Measurements from ENCODE around the gene NBPF20.
"Not testable (repeated sequence)": the region's sequence is repeated elsewhere in the genome, so short reads cannot be mapped to it uniquely, and the experiment has no call there.

The NBPF20 gene, protein sequence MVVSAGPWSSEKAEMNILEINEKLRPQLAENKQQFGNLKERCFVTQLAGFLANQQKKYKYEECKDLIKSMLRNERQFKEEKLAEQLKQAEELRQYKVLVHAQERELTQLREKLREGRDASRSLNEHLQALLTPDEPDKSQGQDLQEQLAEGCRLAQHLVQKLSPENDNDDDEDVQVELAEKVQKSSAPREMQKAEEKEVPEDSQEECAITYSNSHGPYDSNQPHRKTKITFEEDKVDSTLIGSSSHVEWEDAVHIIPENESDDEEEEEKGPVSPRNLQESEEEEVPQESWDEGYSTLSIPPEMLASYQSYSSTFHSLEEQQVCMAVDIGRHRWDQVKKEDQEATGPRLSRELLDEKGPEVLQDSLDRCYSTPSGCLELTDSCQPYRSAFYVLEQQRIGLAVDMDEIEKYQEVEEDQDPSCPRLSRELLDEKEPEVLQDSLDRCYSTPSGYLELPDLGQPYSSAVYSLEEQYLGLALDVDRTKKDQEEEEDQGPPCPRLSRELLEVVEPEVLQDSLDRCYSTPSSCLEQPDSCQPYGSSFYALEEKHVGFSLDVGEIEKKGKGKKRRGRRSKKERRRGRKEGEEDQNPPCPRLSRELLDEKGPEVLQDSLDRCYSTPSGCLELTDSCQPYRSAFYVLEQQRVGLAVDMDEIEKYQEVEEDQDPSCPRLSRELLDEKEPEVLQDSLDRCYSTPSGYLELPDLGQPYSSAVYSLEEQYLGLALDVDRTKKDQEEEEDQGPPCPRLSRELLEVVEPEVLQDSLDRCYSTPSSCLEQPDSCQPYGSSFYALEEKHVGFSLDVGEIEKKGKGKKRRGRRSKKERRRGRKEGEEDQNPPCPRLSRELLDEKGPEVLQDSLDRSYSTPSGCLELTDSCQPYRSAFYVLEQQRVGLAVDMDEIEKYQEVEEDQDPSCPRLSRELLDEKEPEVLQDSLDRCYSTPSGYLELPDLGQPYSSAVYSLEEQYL (N-terminal part only)

DNA sequence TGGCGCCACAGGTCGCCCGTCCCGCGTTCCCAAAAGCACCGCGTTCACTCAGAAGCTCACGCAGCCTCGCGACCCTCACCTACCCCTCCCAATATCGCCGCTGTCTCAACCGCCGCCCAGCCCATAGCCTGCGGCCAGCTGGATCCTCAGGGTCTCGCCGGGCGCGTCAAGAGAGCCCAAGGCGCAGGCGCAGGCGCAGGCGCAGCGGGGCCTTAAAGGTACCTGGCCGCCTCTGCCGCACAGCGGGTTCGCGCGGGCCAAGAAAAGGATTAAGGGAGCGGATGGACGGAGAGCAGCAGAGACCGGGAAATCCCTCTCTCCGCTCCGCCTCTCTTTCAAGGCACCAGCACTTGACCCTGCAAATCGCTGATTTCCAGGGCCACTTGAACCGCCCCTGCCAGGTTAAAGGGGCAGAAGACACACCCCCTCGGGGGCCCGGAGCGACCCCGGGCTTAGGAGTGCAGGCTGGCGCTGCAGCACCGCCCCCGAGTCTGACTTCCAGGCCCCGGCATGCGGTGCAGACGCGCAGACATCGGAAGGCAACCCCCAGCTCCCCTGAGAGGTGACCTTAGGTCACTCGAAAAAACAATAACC is at the start of gene NBPF20:
TSS of gene NBPF20 (minus strand) at position 168 of the 594 bp plus-strand sequence. CDS start 20,331 bp downstream, outside the sequence.
- DNase-seq, result peak; percentile 67 to 72

DNA sequence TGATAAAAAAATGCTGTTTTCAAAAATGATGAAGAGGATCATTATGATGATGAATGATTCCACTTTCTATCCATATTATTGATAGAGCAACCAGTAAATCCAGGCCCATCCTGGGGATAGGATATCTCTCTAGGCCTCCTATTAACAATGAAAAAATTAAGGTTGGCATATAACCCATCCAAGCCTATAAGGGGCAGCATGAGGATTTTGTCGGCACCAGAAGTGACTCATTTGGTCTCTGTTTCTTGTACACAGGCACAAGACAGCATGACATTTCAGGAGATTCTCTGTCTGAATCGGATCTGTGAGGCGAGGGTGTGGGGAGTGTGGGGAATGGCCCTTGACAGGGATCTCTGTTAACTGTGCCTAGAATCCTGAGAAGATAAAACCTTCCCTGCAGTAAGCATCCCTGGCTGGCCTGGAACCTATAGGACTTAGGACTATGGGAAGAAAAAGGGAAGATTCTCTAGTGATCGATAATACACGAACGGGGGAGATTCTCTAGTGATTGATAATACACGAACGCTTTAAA is 49.5 kb upstream of the NBPF20 start:
- DNase-seq, result not testable (repeated sequence)

DNA sequence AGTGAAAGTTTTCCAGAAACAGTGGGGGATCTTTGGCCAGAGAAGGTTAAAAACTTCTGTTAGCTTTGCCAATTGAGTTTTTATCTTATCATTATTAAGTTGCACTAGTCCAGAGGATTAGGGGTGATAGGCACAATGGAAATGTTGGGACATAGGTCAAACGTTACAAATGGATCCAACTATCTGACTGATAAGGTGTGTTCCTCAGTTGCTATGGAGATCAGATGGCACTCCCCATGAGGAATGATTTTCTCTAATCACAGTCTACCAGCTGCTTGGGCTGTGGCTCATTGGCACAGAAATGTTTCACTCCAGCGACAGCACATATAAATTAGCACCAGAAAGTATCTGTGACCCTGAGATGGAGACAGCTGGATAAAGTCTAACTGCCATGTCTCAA is 47.3 kb upstream of the NBPF20 start:
- not testable (repeated sequence) for DNase-seq

DNA sequence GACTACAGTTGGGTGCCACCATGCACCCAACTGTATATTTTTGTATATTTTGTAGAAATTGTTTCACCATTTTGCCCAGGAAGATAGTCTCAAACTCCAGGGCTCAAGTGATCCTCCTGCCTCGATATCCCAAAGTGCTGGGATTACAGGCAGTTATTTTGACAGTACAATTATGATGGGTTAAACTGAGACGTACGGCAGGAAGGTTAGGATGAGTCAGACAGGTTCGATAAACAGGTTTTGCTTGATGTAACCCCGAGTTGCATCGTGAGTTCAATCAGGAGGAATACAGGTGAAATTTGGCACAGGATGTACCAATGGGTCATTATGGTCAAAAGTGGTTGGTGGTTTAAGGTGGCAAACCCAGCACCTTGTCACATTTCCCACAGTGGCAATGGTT is 46.0 kb upstream of the NBPF20 start:
- not testable (repeated sequence) for DNase-seq

DNA sequence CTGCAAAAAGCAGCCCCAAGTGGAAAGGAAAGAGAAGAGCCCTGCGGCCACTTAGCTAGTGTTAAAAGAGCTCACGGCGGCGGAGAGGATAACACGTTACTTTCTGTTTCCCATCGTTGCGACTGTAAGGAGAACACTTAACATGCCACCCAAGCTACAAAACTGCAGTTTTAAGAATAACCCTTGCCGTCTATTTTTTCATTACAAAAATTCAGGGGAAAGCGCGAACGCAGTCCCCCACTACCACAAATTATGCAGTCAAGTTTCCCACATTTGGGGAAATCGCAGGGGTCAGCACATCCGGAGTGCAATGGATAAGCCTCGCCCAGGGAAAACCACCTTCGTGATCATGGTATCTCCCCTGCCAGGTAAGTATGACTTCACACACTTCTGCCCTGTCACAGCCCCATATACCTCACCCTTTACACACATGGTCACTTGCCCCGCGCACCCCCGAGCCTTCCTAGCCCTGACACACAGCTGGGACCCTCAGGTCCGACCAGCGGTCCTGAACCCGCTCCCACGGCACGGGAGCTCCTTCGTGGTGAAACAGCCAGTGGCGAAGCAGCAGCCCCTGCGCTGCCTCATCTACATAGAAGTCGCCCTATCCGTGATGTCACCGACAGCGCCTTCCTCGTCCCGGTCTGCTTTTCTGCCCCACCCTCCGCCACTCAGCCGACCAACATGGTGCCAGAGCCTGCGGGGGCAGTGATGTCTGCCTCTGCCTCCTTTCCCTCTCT is 40.2 kb upstream of the NBPF20 start:
- DNase-seq, result peak; percentile 71 to 74

DNA sequence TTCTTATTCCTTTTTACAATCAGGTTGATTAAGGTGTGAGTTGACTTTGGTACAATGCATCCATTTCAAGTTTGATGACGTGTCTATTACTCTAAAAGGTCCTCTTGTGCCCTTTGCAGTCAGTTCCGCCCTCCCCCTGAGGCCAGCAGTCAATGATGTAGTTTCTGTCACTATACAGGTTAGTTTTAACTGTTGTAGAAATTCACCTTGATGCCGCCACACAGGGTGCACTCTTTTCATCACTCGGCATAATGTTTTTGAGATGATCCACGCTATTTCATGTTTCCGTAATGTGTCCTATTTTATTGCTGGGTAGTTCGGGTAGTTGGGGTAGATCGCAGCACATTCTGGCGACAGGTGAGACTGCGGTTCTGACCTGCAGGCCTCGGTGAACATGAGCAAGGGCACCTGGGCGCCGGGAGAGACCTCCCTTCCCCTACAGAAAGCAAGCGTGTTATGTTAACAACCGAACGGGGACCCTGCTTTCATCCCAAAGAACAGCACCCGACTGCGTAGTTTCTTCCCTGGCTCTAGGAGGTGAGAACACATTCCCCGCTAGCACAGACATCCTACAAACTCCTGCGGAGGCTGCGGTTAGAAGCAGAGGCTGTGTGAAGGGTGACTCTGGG is 39.4 kb upstream of the NBPF20 start:
- DNase-seq, result not testable (repeated sequence)

DNA sequence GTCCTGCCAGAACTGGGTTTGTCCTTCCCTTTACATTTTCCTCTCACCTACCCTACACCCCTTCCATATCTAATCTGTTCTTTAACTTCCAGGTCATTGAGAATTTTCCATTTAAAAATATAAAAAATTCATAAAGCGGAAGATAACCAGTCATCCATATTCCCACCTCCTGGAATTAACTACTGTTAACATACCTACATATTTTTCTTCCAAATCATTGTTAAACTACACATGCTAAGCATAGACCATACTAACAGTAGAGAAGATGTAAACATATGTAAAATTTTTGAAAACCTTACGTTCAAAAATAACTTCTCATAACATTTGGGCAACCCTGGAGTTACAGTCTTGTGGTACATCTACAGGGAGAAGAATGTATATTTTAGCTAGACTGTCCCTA is 38.6 kb upstream of the NBPF20 start:
- not testable (repeated sequence) for DNase-seq

DNA sequence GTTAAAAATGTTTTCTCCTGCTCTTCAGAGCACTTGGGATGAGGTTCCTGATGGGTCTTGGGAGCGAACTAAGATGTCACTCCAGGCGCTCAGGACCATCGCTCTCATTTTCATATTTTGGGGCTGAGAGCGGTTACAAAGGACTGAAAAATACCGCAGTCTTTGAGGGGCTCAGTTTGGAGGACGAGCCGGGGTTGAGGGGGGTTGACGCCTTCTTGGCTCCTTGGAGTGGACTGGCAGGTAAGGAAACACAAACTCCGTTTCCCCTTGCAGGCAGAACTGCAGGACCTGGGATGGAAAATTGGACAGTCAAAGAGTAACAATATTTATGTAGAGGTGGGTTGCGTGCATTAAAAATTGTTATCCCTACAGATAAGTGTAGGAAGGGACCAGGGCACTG is 35.3 kb upstream of the NBPF20 start:
- not testable (repeated sequence) for DNase-seq

DNA sequence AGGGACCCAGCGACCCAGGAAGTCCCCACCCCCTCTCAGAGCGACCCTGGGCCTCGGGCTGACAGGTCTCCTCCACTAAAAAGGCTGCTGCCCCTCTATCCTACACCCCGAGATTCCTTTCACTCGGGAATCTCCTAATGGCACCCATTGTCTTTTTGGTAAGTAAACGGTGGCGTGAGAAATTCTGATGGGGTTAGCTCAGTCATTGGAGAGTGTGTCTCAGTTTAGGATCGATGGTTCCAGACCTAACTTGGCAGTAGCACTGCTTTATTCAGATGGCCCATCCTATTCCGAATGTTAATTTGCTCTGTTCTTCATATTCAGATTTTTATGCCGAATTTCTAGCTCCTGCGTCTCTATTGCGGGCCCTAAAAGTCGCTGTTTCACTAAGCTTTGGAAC is 34.6 kb upstream of the NBPF20 start:
- DNase-seq, result not testable (repeated sequence)

DNA sequence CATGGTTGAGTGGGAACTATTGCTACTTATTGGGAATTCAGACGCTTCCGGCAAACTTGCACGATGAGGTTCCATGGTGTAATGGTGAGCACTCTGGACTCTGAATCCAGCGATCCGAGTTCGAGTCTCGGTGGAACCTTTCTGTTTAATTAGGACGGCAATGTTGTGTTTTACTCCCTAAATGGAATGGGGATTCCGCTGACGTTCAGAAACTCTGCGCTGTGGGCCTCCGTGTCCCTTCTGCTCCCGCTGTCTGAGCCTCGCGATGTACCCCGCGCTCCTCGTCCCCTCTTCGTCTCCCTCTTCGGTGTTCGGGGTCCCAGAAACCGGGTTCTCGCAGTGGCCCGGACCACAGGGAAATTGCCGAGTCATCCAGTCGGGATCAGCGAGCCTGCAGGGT is 34.2 kb upstream of the NBPF20 start:
- not testable (repeated sequence) for DNase-seq

DNA sequence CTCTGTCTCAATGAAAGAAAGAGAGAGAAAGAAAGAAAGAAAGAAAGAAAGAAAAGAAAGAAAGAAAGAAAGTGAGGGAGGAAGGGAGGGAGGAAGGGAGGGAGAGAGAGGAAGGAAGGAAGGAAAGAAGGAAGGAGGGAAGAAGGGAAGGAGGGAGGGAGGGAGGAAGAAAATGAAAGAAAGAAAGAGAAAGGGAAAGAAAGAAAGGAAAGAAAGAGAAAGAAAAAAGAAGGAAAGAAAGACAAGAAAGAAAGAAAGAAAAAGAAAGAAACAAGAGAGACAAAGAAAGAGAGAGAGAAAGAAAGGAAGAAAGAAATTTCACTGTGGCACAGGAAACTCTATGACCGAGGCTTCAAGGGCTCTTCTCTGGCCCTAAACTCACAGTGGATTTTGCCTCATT is 33.7 kb upstream of the NBPF20 start:
- DNase-seq, result not testable (repeated sequence)

DNA sequence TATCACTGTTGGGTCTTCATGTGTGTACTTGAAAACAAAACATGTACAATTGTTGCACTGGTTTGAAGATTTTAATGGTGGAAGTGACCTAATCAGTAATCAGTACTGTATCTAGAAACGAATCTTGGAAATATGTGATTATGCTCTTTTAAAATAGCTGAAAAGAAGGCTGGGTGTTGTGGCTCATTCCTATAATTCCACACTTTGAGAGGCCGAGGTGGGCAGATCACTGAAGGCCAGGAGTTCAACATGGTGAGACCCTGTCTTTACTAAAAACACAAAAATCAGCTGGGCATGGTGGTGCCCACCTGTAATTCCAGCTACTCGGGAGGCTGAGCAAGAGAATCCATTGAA is 29.4 kb upstream of the NBPF20 start:
- not testable (repeated sequence) for DNase-seq

DNA sequence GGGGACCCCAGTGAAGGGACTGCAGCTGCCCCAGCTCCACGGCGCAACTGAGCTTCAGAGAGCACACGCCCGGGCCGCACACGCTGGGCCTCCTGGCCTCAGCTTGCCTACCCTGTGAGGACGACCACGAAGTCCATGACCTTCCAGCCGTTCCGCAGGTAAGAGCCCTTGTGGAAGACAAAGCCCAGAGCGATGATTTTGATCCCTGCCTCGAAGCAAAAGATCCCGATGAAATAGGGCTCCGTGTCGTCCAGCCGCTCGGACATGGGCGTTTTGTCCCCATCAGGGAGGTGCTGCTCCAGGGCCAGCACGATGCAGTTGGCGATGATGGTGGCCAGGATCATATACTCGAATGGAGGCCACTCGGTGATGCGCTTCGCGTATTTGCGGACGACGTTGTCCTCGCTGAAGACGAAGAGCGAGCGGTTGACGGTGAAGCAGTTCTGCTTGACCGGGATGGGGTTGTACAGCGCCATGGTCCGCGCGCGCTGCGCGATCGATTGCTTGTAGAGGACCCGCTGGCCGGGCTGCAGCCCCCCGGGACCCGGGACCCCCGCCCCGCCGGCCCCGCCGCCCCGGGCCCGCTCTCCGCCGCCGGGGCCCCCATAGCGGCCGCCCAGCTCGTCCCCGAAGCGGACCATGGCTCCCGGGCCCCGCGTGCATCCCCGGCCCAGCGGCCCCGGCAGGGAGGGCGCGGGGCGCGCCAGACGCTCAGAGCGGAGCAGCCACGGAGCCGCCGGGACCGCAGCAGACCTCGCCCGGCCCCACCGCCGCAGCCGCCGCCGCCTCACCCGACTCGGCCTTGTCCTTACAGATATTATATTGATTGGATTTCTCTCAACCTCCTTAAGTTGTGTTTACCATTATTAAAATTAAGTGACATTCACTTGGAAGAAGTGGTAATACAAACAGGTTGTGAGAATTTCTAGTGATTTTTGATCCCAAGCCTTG is 28.7 kb upstream of the NBPF20 start:
- not testable (repeated sequence) for DNase-seq

DNA sequence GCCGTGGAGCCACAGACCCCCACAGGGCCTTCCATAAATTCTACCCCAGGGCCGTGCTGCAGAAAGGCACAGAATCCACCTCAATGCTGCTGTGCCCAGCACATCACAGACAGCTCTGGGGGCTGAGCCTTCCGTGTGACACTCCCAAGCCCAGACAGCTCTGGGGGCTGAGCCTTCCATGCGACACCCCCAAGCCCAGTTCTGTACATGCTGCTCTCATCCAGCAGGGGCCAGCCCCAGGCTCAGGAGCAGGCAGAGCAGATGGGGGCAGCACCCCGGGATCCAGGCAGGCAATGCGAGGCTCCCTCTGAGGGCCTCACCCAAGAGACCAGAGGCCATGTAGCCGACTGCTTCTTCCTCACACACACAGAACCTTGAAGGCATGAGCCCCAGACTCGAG is 27.1 kb upstream of the NBPF20 start:
- DNase-seq, result not testable (repeated sequence)

DNA sequence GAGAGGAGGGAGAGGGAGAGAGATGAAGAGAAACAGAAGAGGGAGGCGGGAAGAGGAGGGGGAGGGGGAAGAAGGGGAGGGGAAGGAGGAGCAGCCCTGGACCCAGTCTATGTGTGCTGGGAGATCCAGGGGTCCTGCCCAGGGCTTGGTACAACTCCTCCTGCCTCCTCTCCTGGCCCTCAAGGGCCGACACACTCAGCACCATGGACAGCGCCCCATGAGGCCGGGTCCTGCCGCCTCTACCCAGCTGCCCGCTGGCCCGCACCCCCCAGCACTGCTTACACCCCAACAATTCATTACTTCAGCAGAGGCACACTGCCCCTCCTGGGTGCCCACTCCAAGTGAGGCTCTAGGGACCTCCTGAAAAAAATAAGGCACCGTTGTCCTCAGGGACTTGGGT is 26.5 kb upstream of the NBPF20 start:
- not testable (repeated sequence) for DNase-seq

DNA sequence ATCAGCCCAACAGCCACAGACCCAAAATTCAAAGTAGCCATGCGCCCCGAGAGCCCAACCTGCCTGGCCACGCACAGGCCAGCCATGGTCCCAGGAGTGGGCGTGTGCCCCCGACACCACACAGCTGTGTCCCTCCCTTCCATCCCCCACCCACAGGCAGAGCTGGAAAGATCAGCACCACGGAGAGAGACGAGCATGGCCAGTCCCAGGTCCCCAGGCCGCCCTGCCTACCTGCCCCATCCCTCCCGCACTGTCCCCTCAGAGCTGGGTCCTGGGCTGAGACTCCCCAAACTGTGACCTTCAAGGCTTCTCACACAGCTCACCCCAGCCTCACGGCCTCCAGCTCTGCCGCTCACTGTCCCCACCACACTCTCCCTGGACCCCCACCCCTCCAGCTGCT is 19.8 kb upstream of the NBPF20 start:
- not testable (repeated sequence) for DNase-seq

DNA sequence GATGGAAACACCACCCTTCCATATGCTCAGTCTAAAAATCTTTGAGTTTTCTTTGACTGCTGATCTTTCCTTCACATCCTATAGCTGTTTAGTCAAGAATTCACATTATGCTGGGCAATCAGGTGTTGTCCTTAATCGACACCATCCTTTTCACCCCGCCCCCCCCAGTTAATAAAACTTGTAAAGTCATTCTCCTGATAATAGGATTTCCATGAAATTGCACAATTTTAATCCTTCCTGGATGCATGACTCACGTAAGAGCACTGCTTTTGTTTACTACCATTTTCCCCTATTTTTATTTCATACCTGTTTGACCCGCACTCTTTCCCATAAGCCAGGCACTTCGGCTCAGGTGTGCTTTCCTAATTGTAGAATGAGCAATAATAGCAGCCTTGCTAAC is 16.9 kb upstream of the NBPF20 start:
- not testable (repeated sequence) for DNase-seq

DNA sequence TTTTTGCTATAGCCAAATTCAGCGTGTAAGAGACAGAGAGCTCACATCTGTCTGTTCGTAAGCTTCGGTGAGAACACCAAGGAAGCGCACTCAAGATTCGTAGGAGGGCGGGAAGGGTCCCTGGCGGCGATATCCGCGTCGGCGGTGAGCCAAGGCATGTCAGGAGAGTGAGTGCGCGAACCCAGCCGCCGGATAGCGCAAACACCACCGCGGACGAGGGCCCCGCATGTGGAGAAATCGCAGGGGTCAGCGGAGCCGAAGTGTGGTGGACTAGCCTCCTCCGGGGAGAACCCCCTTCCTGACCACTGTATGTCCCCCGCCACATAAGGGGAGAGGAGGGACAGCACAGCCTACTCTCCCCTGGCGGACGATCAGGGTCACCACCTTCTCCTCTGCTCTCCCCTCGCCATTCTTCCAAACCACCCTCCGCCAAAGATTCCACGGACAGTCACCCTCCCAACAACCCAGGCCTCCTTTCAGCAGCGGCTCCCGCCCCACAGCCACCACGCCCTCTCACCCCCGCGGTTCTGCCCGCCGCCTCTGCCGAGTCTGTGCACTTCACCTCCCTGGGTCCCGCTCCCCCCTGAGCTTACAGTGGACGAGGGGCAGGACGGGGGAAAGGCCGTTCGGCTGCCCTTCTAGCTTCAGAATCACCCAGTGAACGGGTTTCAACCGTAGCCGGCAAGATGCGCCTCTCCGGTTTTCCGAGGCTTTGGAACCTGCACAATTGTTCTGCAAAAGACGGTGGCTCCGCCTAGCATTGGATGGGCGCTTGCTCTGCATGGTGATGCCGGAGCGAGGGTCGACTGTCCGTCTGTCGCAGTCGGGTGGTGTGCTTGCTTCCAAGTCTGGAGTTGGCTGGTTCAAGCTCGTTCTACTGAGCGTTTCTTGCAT is 6.2 kb upstream of the NBPF20 start:
- not testable (repeated sequence) for DNase-seq

DNA sequence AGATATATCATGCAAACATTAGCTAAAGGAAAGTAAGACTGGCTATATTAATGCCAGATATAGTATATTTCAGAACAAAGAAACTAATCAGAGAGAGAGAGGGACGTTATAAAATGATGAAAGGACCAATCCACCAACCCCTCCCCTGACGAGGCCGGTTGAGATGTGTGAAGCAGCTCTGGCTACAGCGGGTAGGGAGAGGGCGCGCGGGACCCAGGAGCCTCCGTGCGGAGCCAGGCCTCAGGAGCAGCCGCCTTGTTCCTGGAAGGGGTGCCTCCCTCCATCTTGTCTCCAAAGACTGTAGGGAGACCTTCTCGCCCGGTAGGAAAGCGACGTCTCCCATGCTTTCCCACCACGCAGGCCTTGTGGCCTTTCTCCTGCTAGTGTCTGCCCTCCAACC is 5.4 kb upstream of the NBPF20 start:
- DNase-seq, result not testable (repeated sequence)

Measured in activated CD4-positive, alpha-beta T cell treated with anti-CD3 and anti-CD28 coated beads, Interleukin-2, amount 50 U/mL, for 4 hours (primary cell).